ENCODE results near the gene STK32B.

Gene STK32B

DNA sequence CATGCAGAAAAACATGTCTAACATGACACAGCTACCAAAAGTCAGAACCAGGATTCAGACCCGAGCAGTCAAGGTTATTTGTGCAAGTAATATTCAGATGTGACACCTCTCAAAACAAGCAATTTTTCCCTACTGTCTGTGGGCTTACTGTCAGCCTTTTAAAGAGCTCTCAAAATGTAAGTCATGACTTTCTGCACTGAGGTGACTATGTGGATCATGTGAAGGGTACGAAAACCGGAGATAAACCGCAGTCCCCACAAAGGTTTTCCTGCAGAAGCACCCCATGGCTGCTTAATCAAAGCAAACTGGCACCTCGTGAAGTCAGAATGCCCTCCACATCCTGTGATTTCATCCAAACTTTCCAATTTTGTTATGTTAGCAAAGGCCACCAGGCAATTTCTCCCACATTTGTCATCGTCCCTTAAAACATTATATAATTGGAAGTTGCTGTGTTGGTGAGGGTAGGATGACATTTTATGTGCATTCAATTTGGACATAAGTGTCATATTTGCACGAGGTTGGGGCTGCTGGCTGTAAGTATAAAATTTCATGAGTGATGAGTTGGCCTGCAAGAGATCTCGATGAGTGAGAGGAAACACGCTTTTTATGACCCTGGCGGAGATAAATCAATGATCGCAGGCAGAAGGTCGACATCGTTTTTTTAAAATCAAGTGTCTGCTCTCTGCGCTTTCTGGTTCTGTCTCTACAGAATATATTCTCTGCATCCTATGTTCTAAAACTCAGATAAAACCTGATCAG is 161.2 kb downstream of the STK32B start:
- Histone ChIP-seq H3K36me3 (ENCODE audit: control insufficient read depth, insufficient read depth, low read length) (no peaks in the 10 kb centered on the region), H3K9me3 (ENCODE audit: control insufficient read depth, low read length) (no peaks in the 10 kb centered on the region), H3K4me3 (ENCODE audit: insufficient read depth, low read depth, low read length) (no peak overlapping the region), H3K4me1 (ENCODE audit: control insufficient read depth, insufficient read depth, low read length) (no peaks in the 10 kb centered on the region), H3K27me3 (ENCODE audit: control insufficient read depth, insufficient read depth, low read length, poor library complexity, severe bottlenecking) (no peaks in the 10 kb centered on the region), H3K27ac (ENCODE audit: insufficient read depth, low read depth, low read length, poor library complexity, severe bottlenecking) (no peak overlapping the region)
- WGBS, 2 experiments = 93 to 95% methylated on average over 13 to 14 of the region's 14 CpGs

DNA sequence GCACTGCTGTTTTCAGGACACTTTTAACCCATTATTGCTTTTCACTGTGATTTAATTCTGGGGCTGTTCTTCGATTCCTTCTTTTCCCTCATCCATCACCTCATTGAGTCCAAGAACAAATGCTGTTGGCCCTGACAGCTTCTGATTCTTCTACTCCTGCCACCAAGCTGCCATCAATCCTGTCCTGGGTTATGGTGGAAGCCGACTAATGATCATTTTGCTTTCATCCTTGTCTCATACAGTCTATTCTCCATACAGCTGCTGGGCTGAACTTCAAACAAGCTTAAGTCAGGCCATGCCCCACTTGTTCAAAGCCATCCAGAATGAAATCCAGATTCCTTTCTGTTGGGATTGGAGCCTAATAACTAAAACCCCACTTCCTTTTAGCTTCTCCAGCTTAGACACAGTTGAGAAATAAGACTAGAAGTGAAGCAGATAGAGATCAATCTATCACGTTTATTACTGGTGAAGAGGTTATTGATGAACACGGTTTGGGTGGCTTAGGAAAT is 161.9 kb downstream of the STK32B start:
- Histone ChIP-seq H3K4me3 (ENCODE audit: insufficient read depth, low read depth, low read length) (no peak overlapping the region), H3K36me3 (ENCODE audit: control insufficient read depth, insufficient read depth, low read length) (no peaks in the 10 kb centered on the region), H3K9me3 (ENCODE audit: control insufficient read depth, low read length) (no peaks in the 10 kb centered on the region), H3K27me3 (ENCODE audit: control insufficient read depth, insufficient read depth, low read length, poor library complexity, severe bottlenecking) (no peaks in the 10 kb centered on the region), H3K4me1 (ENCODE audit: control insufficient read depth, insufficient read depth, low read length) (no peaks in the 10 kb centered on the region), H3K27ac (ENCODE audit: insufficient read depth, low read depth, low read length, poor library complexity, severe bottlenecking) (no peak overlapping the region)
- WGBS, 2 experiments = 87 to 91% methylated on average over 3 to 4 of the region's 4 CpGs

DNA sequence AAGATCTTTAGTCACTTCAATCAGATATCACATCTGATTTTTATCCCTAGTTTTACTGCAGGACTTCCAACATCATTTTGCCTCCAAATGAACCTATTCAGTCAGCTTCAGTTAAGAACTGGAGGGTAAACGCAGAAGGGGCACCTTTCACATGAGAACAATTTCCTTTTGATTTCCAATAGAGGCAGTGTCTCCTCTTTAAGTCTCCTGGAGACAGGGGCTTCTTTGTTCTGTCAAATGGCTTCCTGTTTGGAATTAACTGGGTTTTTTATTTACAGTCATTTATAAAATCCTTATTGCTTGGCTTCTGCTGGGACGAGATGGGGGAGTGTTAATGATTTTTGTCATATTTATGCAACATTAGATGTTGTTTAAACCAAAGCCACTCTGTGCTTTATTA is 164.0 kb downstream of the STK32B start:
- Histone ChIP-seq H3K27me3 (ENCODE audit: control insufficient read depth, insufficient read depth, low read length, poor library complexity, severe bottlenecking) (no peaks in the 10 kb centered on the region), H3K4me1 (ENCODE audit: control insufficient read depth, insufficient read depth, low read length) (no peaks in the 10 kb centered on the region), H3K36me3 (ENCODE audit: control insufficient read depth, insufficient read depth, low read length) (no peaks in the 10 kb centered on the region), H3K4me3 (ENCODE audit: insufficient read depth, low read depth, low read length) (no peak overlapping the region), H3K9me3 (ENCODE audit: control insufficient read depth, low read length) (no peaks in the 10 kb centered on the region), H3K27ac (ENCODE audit: insufficient read depth, low read depth, low read length, poor library complexity, severe bottlenecking) (no peak overlapping the region)
- WGBS, 2 experiments = 70 to 72% methylated on average over 1 of the region's 2 CpGs

DNA sequence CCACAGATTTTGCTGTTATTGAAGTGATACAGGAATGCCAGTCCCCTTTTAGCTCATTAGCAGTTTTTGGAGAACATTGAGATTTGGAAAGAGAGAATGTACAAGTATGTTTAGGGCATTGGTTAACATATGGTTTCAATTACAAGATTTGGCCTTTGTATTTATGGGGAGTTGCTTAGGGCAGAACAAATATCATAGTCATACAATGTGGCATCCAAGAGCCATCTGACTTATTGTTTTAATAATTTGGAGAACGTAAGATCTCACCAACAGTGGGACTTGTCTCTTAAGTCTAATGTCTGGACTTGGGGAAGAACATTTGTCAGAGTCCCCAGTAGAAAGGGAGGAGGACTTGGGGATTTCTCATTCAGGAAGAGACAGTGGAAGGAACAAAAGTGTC is 166.1 kb downstream of the STK32B start:
- no peaks in the 10 kb centered on the region for H3K9me3 ChIP-seq (ENCODE audit: control insufficient read depth, low read length)
- WGBS, 2 experiments = 89 to 97% methylated on average over 1 of the region's 1 CpG
- H3K4me3 ChIP-seq (ENCODE audit: insufficient read depth, low read depth, low read length) = no peak overlapping the region
- H3K4me1 ChIP-seq (ENCODE audit: control insufficient read depth, insufficient read depth, low read length) = no peaks in the 10 kb centered on the region
- H3K27ac ChIP-seq (ENCODE audit: insufficient read depth, low read depth, low read length, poor library complexity, severe bottlenecking) = no peak overlapping the region
- H3K27me3 ChIP-seq (ENCODE audit: control insufficient read depth, insufficient read depth, low read length, poor library complexity, severe bottlenecking) = no peaks in the 10 kb centered on the region
- no peaks in the 10 kb centered on the region for H3K36me3 ChIP-seq (ENCODE audit: control insufficient read depth, insufficient read depth, low read length)

DNA sequence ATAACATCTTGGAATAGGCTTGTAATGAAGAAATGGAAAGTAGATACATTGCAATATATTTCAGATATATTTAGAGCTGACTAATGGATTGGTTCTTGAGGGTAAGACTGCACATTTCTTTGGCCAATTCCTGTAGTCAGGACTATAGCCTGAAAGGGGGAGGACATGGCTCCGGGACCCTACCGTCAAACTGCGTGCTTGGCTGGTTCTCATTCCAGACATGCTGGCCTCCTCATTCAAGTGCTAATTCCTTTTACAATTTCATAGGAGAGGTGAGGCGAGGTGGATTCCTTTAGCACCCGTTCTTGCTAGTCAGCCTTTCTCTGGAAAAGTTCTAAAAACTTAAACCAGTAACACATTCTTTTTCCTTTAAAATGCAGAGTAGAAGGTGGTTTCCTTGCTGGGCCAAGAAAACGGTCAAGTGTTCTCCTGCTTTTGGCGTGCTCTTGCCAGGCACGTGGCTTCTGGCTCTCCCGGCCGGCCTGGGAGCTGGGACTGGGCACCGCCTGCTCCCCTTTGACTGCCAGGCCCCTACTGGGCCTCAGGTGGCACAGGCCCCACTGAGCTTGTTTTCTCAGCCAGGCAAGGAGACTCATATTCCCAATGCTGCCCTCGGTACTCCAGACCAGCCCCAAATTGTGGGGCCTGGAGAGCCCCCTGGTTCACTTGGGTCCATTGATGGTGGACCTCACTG is 167.2 kb downstream of the STK32B start:
- Histone ChIP-seq H3K36me3 (ENCODE audit: control insufficient read depth, insufficient read depth, low read length) (no peaks in the 10 kb centered on the region), H3K4me1 (ENCODE audit: control insufficient read depth, insufficient read depth, low read length) (no peaks in the 10 kb centered on the region)
- 57 to 62% methylated on average over 12 of the region's 12 CpGs for WGBS, 2 experiments

DNA sequence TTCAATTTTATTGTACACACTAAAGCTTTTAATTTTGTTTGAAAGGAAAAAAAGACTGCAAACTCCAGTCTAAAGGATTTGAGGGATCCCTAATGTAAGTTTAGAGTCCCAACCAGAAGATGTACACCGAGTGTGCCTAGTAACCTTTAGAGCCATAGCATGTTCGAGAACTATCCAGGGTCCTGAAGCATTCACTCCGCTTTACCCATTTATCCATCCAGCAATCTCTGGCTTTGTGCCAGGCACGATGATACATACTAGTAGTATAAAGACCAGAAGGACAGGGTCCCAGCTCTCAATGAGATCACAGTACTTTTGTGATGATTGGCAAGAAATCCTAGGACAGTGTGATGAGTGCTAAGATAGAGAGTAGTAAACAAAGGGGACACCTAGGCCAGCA is 168.7 kb downstream of the STK32B start:
- no peak overlapping the region for H3K4me3 ChIP-seq (ENCODE audit: insufficient read depth, low read depth, low read length)
- H3K9me3 ChIP-seq (ENCODE audit: control insufficient read depth, low read length) = no peaks in the 10 kb centered on the region
- H3K36me3 ChIP-seq (ENCODE audit: control insufficient read depth, insufficient read depth, low read length) = no peaks in the 10 kb centered on the region
- H3K27ac ChIP-seq (ENCODE audit: insufficient read depth, low read depth, low read length, poor library complexity, severe bottlenecking) = no peak overlapping the region
- H3K4me1 ChIP-seq (ENCODE audit: control insufficient read depth, insufficient read depth, low read length) = no peaks in the 10 kb centered on the region
- no peaks in the 10 kb centered on the region for H3K27me3 ChIP-seq (ENCODE audit: control insufficient read depth, insufficient read depth, low read length, poor library complexity, severe bottlenecking)
- 82 to 89% methylated on average over 4 of the region's 4 CpGs for WGBS, 2 experiments

More for the DNA sequence above, 167.2 kb downstream of the STK32B start:
- Histone ChIP-seq H3K4me3 (ENCODE audit: insufficient read depth, low read depth, low read length) (no peak overlapping the region), H3K27ac (ENCODE audit: insufficient read depth, low read depth, low read length, poor library complexity, severe bottlenecking) (no peak overlapping the region), H3K9me3 (ENCODE audit: control insufficient read depth, low read length) (no peaks in the 10 kb centered on the region), H3K27me3 (ENCODE audit: control insufficient read depth, insufficient read depth, low read length, poor library complexity, severe bottlenecking) (no peaks in the 10 kb centered on the region)

DNA sequence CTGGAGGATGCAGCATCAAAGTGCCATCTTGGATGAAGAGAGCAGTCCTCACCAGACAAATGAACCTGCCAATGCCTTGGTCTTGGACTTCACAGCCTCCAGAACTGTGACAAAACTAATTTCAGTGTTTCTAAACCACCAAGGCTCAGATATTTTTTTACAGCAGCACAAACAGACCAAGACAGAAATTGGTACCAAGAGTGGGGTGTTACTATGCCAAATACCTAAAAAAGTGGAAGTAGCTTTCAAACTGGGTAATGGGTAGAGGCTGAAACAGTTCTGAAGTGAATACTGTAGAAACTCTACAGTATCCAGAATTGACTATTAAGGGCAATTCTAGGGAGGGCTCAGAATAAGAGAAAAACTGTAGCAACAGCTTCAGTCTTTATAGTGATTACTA is 170.8 kb downstream of the STK32B start:
- Histone ChIP-seq H3K27me3 (ENCODE audit: control insufficient read depth, insufficient read depth, low read length, poor library complexity, severe bottlenecking) (no peaks in the 10 kb centered on the region), H3K4me3 (ENCODE audit: insufficient read depth, low read depth, low read length) (no peak overlapping the region), H3K4me1 (ENCODE audit: control insufficient read depth, insufficient read depth, low read length) (no peaks in the 10 kb centered on the region), H3K9me3 (ENCODE audit: control insufficient read depth, low read length) (no peaks in the 10 kb centered on the region), H3K36me3 (ENCODE audit: control insufficient read depth, insufficient read depth, low read length) (no peaks in the 10 kb centered on the region), H3K27ac (ENCODE audit: insufficient read depth, low read depth, low read length, poor library complexity, severe bottlenecking) (no peak overlapping the region)

DNA sequence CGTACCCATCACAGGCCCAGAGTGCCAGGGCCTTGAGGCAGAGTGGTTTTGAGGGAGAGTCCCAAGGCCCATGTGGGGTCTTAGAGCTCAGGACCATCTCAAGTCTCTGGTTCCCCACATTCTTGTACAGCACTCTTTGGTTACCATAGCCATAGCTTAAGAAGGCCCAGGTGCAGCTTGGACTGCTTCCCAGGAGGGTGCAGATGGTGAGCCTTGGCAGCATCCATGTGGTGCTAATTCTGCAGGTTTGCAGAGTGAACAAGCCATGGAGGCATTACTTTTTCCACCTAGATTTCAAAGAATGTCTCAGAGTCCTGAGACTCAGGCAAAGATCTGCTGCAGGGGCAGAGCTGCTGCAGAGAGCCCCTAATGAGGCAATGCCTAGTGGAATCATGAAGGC is 171.7 kb downstream of the STK32B start:
- Histone ChIP-seq H3K4me3 (ENCODE audit: insufficient read depth, low read depth, low read length) (no peak overlapping the region), H3K4me1 (ENCODE audit: control insufficient read depth, insufficient read depth, low read length) (no peaks in the 10 kb centered on the region), H3K27me3 (ENCODE audit: control insufficient read depth, insufficient read depth, low read length, poor library complexity, severe bottlenecking) (no peaks in the 10 kb centered on the region), H3K36me3 (ENCODE audit: control insufficient read depth, insufficient read depth, low read length) (no peaks in the 10 kb centered on the region), H3K27ac (ENCODE audit: insufficient read depth, low read depth, low read length, poor library complexity, severe bottlenecking) (no peak overlapping the region), H3K9me3 (ENCODE audit: control insufficient read depth, low read length) (no peaks in the 10 kb centered on the region)
- 91 to 97% methylated on average over 1 of the region's 1 CpG for WGBS, 2 experiments

DNA sequence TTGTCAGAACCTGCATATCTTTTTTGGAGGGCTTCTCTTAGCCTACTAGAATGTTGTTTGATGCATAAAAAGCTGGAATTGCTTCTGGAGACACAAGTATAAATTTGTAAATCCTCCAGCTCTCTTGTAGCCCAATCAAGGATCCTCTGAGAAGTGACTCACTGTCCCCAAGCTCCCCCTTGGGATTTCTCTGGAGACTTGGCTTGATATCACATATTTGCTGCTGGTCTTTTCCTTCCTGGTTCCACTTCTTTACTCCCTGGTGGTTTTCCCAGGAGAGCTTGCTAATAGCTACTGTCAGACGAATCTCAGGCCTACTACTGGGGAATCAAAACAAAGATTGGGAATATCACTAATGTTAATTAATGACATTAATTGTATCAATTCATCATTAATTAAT is 173.1 kb downstream of the STK32B start:
- 100% methylated on average over 1 of the region's 1 CpG; no CpG with 5 or more reads in 1 of the 2 experiments for WGBS, 2 experiments

DNA sequence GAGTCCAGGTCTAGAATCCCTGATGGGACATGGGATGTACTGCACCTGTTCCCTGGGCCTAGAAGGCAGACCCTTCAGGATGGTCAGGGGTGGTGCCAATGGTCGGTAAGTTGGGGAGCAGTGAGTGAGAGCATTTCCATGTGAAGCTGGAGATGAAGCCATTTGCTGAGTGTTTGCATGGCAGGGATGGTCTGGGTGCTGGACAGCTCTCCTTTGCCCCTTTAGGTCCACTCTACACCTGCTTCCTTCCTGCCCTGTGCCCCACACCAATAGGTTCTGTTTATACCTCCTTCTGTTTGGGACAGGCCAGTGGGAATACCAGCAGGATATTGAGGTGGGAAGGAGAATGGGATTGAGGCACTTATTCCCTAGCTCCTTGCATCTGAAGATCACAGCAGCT is 181.3 kb downstream of the STK32B start:
- no peaks in the 10 kb centered on the region for H3K4me1 ChIP-seq (ENCODE audit: control insufficient read depth, insufficient read depth, low read length)
- H3K27ac ChIP-seq (ENCODE audit: insufficient read depth, low read depth, low read length, poor library complexity, severe bottlenecking) = no peak overlapping the region
- H3K4me3 ChIP-seq (ENCODE audit: insufficient read depth, low read depth, low read length) = no peak overlapping the region
- no peaks in the 10 kb centered on the region for H3K9me3 ChIP-seq (ENCODE audit: control insufficient read depth, low read length)
- H3K27me3 ChIP-seq (ENCODE audit: control insufficient read depth, insufficient read depth, low read length, poor library complexity, severe bottlenecking) = no peaks in the 10 kb centered on the region
- H3K36me3 ChIP-seq (ENCODE audit: control insufficient read depth, insufficient read depth, low read length) = no peaks in the 10 kb centered on the region
- WGBS, 2 experiments = 74 to 93% methylated on average over 1 of the region's 1 CpG

More for the DNA sequence above, 173.1 kb downstream of the STK32B start:
- H3K9me3 ChIP-seq (ENCODE audit: control insufficient read depth, low read length) = no peaks in the 10 kb centered on the region
- H3K36me3 ChIP-seq (ENCODE audit: control insufficient read depth, insufficient read depth, low read length) = no peaks in the 10 kb centered on the region
- no peaks in the 10 kb centered on the region for H3K27me3 ChIP-seq (ENCODE audit: control insufficient read depth, insufficient read depth, low read length, poor library complexity, severe bottlenecking)
- no peak overlapping the region for H3K27ac ChIP-seq (ENCODE audit: insufficient read depth, low read depth, low read length, poor library complexity, severe bottlenecking)
- H3K4me1 ChIP-seq (ENCODE audit: control insufficient read depth, insufficient read depth, low read length) = no peaks in the 10 kb centered on the region
- H3K4me3 ChIP-seq (ENCODE audit: insufficient read depth, low read depth, low read length) = no peak overlapping the region

Measured in ectodermal cell (in vitro differentiated cells).